GM21528 (cell line): ENCODE data around the gene ARPC3.
"Not testable (repeated sequence)": the region's sequence is repeated elsewhere in the genome, so short reads cannot be mapped to it uniquely, and the experiment has no call there.

Source experiments
- ATAC-seq: cut with Tn5 transposase; IDR thresholded peaks from one replicate; pipeline ENCODE4 v1.9.1; 2021; ENCODE audit warnings: mild to moderate bottlenecking, moderate library complexity; ENCODE audit not compliant: unreplicated experiment, low FRiP score

The ARPC3 gene

DNA sequence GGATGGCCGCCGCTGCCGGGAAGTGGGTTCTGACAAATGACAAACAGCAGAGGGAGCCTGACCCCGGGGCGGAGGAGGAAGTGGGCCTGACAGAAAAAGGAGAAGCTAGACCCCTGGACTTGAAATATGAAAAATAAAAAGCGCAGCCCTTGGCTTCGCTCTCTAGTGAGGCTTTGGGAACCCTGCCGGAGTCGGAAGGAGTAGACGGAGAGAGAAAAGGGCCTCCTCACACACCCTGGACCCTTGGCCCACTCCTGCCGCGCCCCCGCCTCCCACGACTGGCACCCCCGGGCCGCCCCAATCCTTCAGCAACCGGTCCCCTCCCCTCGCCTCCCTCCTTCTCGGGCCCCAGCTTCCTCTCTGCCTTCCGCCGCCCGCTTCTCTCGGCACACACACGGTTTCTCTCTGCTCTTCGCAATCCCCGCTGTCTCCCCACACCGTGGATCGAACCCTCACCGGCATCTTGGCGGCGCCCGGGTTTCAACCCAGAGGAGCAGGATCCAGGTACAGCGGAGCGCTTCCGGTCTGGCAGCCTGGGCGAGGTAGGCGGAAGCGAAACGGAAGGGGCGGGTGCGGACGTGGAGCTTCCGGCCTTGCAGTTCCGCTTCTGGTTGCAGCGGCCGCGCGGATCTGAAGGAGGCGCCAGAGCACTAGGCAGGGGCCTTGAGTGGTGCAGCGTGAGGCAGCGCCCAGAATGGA lies at the start of gene ARPC3:
TSS of gene ARPC3 (minus strand) at position 539 of the 699 bp plus-strand sequence. CDS start at position 462, 77 bp downstream.
- peak; percentile 89 for ATAC-seq

DNA sequence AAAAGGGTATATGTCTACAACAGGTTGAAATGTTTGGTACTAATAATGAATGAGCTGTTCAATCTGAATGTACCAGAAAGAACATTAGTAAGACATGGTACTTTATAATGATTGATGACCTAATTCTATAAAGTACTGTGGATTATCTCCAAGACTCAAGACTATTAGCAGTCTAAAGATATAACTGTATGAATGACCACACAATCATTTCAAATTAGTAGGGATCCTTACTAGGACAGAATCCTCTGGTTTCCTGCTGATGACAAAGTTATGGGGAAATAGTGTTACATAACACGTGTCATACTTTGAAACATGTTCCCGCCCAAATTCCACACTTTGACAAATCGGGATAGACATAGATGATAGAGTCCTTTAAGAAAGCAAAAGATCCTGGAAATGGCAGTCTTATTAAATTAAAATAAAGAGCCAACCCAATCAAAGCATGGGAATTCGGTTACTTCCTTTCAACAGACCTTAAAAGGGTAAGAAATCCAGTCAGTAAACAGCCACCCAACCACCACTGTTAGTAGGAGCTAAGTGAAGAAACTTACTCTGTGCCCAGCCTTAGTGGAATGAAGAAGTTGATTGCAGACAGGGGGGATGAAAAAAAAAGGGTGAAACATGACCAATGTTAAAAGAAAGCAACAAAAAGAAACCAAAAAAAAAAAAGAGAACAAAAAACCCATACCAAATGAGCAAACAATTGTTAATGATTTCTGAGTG lies 49.0 kb upstream of the ARPC3 start:
- no peak for ATAC-seq

DNA sequence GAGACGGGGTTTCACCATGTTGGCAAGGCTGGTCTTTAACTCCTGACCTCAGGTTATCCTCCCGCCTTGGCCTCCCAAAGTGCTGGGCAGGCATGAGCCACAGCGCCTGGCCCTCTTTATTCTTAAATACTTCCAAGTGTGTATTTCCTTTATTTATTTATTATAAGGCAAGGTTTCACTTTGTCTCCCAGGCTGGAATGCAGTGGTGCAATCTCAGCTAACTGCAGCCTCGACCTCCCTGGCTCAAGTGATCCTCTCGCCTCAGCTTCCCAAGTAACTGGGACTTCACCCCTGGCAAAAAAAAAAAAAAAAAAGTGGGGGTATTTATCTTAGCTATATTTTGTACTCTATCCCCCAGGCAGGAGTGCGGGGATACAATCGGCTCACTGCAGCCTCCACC lies 25.3 kb upstream of the ARPC3 start:
- no peak for ATAC-seq

DNA sequence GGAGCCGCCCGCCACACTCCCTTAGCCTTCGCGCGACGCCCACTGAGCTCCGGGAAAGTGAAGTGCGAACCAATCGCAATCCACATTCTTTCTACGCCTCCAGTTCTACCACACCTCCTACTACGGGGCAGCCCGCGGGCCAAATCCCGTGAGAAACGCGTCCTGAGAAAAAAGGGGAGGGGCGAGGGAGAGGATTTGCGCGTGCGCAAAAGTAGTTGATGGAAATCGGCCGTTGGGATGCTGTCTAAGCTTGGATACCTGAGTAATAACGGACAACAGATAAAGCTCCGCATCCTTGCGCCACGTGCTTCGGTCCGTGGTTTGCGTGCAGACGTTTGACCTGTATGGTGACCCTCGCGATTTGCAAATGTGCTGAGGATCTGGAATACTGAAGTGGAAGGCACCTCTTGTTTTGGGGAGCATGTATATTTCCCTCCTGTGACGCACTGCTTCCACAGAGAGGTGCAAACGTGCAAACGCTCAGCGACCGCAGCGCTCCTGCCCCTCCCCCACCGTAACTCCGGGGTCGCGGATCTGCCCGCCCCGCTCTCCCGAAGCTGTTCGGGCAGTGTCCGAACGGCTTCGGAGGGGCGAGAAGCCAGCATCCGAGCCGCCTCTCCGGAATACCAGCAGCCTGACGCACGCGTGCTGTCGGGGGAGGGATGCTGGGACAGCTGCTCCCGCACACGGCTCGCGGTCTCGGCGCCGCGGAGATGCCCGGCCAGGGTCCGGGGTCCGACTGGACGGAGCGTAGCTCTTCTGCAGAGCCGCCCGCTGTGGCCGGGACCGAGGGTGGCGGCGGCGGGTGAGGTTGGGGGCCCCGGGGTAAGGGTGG lies 18.3 kb upstream of the ARPC3 start, which contains the start of the genes FAM216A and GPN3:
TSS of gene FAM216A (plus strand) at position 632 of the 835 bp plus-strand sequence. CDS start at position 663, 31 bp downstream.
TSS of gene GPN3 (minus strand) at position 44 of the 835 bp plus-strand sequence. CDS start 54 bp downstream, outside the sequence.
- ATAC-seq = peak; percentile 75

DNA sequence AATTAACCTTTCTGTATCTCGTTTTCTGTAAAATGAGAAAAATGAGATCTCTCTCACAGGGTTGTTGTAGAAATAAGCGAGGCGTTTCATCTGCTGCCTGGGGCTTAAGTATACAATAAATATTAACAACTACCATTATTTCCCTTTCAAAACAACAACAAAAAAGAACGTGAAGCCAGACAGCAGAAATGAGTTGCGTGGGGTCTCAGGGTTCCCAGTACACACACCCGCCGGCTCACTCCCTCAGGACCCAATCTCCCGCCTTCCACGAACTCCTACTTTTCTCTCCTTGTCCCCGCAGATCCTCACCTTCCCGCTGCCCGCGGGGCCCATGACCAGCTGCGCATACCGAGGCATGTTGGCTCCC lies 17.7 kb upstream of the ARPC3 start:
- no peak for ATAC-seq

DNA sequence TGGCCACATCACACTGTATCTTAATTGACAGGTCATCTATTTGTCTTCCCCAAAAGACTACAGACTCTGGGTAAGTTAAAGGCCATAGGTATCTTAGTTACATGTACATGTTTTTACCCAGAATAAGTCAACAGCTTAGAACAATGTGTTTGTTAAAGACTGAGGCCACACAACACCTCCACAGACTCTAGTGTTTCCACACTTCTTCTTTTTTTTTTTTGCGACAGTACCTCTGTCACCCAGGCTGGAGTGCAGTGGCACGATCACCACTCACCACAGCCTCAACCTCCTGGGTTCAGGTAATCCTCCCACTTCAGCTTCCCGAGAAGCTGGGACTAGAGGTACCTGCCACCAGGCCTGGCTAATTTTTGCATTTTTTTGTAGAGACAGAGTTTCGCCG lies 16.7 kb upstream of the ARPC3 start:
- no peak for ATAC-seq

DNA sequence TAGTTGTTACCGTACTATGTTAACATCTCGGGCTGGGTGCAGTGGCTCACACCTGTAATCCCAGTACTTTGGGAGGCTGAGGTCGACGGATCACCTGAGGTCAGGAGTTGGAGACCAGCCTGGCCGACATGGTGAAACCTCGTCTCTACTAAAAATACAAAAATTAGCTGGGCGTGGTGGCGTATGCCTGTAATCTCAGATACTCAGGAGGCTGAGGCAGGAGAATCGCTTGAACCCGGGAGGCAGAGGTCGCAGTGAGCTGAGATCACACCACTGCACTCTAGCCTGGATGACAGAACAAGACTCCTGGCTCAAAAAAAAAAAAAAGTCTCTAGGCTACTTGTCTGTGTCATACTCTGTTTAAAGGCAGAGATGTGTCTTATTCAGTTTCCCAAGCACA lies 15.6 kb upstream of the ARPC3 start:
- not testable (repeated sequence) for ATAC-seq

DNA sequence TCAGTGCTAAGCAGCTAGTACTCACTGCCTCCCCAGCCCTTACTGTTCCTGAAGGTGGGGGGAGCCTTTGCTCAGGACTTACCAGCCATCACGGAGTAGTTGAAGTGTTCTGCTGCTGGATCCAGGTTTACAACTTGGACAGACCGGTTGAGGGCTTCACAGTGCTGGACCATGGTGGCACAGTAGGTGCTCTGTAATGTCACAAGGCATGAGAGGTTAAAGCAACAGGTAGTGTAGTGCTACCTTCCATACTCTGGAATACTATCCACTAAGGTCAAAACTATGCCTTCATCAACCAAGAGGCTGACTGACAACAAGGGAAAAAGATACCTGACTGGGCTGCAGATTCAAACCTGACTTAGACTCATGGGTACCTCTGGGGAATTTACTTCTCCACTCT lies 14.9 kb upstream of the ARPC3 start:
- no peak for ATAC-seq

DNA sequence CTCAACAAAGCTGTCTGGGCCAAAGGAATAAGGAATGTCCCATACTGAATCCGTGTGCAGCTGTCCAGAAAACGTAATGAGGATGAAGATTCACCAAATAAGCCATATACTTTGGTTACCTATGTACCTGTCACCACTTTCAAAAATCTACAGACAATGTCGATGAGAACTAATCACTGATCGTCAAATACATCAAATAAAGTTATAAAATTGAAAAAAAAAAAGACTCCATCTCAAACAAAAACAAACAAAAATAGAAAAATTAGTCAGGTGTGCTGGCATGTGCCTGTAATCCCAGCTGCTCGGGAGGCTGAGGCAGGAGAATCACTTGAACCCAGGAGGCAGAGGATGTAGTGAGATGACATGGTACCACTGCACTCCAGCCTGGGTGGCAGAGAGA lies 11.1 kb upstream of the ARPC3 start:
- not testable (repeated sequence) for ATAC-seq

DNA sequence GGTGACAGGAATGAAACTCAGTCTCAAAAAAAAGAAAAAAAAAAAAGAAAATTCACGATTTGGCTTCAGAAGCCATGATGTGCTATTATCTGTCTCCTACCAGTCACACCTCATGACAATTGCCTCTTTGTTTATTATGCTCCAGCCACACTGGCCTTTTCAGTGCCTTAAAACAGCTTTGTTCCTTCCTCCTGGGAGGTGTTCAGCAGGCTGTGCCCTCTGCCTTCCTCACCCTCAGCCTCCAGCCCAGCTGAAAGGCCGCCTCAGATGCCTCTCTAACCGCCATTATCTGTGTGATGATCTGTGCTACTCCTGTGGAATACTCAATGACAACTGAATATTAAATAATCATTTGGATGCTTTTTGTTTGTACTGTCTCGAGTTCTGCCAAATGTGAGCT lies 8.6 kb upstream of the ARPC3 start:
- no peak for ATAC-seq

DNA sequence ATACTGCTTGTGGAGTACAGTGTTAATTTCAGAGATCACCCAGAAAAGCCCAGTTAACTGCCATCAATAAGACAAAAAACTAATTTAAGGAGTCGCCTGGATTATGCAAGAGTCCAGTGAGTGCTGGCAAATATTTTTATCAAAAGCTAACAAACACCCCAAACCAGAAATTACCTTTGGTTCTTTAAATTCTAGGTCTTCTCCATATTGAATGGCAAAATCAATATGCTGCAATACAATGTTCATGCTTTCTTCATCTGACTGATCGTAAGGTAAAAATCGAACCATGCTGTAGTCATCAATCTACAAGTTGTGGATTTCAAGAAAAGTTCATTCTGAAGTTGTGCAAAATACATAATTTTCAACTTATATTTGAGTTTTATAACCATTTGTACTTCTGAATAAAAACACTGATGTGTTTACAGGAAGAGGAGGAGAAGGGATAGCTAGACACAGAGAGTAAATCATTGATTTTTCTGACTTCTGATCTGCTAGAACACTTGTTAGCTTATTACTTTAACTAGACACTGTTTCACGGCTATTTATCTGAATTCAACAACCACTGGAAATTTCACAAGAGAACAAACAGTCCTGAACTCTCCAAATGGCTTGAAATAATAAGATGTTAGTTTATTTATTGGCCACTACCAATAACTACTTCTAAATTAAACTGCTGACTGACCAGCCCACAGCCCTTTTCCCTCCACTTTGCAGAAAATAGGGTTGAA lies 3.6 kb upstream of the ARPC3 start:
- no peak for ATAC-seq

DNA sequence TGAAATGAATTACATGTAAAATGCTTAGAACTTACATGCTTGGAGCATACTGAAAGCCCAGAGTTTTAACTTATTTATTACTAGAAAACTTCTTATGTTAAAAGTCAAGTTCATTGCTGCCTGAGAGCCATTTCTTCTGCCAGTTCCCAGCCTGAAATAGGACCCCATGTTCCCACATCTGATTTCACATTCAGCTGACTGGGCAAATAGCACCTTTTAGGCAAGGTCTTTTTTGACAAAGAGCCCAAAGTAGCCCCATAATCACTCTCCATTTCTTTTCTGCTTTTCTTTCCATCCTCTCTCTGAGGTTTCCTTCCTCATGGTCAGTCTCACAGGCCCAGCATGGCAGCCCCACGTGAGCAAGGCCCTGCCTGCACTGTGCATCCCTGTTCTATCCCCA lies 1.1 kb upstream of the ARPC3 start:
- ATAC-seq = no peak

DNA sequence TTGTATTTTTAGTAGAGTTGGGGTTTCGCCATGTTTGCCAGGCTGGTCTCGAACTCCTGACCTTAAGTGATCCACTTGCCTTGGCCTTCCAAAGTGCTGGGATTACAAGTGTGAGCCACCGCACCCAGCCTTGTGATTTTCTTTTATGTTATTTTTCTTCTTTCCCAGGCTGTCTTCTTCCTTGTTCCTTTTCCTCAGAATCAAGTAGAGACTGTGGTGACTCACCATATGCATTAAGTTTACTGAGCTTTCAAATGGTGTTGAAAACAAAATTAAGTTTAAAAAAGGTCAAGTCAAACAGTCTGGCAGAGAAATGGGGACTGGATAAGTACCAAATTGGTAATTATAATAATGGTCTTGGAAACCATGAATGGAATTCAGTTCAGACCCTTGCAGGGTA lies 5.7 kb downstream of the ARPC3 start:
- no peak for ATAC-seq

DNA sequence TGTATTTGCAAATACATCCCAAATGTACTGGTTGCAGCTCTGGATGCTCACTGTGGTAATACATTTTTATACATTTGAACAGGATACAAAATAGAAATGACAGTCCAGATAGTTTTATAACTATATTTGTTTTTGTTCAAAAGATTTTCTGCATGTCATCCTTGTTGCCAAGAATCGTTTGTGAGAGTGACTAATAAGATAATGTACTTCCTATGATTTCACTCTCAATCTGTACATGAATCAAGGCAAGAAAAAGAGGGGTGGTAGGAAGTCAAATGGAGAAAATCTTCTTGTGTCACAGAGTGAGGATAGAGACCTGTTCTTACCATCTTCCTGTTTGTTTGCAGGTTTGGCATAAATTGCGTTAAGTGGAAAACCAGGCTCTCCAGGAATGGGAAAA lies 13.9 kb downstream of the ARPC3 start:
- no peak for ATAC-seq

DNA sequence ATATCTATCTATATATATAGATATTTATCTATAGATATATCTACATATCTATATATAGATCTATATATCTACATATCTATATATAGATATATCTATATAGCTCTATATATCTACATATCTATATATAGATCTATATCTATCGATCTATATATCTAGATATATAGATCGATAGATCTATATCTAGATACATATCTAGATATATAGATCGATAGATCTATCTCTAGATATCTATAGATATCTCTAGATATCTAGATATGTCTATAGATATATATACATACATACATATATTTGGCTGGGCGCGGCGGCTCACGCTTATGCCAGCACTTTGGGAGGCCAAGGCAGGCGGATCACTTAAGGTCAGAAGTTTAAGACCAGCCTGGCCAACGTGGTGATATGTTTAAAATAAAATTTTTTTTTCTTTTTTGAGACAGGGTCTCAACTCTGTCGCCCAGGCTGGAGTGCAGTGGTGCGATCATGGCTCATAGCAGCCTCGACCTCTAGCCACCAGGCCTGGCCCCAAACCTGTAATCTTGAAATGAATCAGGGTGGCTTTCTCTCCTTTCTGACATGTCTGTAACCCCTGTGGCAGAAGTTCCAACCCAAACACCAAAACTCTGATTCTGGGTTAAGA lies 18.1 kb downstream of the ARPC3 start:
- no peak for ATAC-seq

DNA sequence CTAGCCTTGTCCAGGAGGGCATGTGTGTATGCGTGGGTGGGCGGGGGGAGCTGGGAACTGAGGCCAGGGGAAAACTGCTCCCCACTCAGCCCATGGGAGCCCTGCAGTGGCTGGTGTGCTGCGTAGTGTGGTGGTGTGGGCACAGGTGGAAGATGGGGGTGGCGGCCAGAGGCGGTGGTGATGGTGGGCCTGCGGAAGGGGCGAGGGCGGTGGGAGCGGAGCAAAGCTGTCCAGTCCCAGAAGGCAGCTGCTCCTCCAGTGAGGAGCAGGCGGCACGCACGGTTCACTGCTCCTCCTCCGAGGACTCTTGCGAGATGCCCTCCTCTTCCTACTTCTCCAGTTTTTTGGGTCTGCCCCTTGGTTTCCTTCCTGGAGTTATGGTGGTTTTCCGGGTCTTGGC lies 20.5 kb downstream of the ARPC3 start:
- ATAC-seq = not testable (repeated sequence)

DNA sequence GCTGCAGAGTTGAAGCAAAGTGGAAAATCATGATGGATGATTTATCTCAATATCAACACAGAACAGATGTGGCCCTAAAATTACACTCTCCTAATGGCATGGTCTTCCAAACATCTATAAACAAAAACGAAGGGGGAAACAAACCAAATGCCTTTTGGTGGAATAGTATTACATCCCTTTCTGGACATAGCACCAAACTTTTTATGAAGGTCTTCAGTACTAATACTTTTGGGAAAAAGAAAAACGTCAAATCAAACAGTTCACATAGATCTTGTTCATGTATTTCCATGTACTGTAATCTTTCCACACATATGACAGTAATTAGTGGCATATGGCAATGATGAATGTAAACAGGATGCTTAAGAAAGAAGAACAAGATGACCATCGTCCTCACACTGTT lies 23.7 kb downstream of the ARPC3 start:
- ATAC-seq = no peak

DNA sequence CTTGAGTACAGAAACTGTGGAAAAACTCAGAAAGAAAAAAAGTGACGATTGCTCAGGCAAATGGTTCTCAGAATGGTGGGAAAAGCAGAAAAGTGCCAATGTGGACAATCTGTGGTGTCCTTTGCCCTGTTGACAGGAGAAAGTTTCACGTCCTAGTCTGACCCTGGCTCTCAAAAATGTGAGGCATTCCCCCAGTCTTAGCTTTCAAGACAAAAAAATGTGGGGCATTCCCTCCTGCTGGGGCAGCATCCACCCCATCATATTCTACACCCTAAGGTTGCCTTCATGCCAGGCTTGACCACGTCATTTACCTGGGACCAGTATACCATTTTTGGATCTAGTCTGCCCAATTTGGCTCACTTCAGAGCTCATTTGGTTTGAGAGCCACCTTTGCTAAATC lies 25.9 kb downstream of the ARPC3 start:
- ATAC-seq = no peak

DNA sequence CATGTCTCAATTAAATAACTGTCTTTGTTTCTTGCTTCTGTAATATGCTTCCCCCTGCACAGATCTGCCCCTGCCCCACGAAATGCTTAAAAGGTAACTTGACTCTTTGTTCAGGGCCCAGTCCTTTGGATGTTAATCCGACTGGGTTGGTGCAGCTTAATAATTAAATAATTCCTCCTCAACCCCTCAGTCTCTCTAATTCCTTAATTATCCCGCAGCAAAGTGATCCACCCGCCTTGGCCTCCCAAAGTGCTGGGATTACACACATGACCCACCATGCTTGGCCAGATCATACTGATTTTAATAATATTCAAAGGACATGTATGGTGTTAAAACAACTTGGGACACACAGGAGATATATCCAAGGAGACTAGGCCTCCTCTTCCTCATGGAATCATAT lies 28.4 kb downstream of the ARPC3 start:
- no peak for ATAC-seq

DNA sequence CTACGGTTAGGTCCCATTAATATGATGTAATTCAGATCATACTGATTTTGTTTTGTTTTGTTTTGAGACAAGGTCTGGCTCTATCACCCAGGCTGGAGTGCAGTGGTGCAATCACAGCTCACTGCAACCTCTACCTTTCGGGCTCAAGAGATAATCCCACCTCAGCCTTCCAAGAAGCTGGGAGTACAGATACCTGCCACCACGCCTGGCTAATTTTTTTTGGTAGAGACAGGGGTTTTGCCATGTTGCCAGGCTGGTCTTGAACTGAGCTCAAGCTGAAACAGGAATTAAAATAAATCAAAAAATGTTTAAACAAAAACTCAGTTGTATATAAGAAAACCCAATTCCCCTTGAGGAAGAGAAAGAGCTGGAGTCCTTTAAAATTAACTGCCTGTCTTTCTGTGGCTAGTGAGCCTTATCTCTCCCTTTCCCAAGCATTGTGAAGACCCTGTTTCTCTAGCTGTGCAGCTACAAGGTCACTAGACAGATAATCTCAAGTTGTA lies 28.9 kb downstream of the ARPC3 start:
- ATAC-seq = no peak
